ENCODE results near the gene RABGEF1.
A peak's percentile ranks its signal among the peaks of the same experiment; 100 is the strongest.
"Not testable (repeated sequence)": the region's sequence is repeated elsewhere in the genome, so short reads cannot be mapped to it uniquely, and the experiment has no call there.

The RABGEF1 gene

DNA sequence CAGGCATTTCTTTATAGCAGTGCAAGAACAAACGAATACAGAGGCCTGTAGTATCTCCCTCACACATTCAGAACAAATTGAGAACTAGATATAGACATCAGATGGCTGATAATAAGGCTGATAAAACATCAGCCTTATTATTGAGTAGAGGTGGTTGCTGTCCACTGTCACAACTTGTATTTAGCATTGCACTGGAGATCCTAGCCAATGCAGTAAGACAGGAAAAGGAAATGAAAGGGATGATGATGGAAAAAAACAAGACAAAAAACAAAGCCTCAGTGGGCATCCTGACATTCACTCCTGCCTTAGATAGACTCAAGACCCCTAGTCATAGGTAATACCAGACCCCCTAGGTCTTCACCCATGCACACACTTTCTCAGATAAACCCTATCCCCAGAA is 4.7 kb upstream of the RABGEF1 start:
- no peak for DNase-seq (ENCODE audit: low read depth)

DNA sequence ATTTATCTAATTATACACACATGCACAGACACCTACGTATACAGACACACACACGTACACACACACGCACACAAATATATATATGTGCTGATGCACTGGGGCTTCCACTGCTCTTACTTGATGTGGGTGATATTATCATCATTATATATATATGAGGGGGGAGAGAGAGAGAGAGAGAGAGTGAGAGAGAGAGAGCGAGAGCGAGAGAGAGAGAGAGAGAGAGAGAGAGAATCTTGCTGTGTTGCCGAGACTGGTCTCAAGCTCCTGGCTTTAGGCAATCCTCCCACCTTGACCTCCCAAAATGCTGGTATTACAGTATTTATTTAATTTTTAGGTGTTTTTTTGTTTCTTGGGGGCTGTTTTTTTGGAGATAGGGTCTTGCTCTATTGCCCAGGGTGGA is 3.6 kb upstream of the RABGEF1 start:
- no peak for DNase-seq (ENCODE audit: low read depth)

DNA sequence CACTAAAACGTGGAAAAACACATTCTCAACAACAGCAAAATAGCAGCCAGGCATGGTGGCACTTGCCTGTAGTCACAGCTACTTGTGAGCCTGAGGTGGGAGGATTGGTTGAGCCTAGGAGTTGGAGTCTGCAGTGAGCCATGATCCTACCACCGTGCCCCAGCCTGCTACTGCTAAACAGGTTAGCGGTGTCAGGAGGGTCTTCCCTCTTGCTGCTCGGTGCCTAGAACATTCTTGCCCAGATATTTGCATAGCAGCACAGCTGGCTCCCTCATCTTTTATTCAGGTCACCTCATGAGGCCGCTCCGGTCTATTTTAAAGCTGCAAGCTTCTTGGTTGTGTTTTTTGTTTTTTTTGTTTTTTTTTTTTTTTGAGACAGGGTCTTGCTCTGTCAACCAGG is 2.9 kb upstream of the RABGEF1 start:
- DNase-seq (ENCODE audit: low read depth): no peak

DNA sequence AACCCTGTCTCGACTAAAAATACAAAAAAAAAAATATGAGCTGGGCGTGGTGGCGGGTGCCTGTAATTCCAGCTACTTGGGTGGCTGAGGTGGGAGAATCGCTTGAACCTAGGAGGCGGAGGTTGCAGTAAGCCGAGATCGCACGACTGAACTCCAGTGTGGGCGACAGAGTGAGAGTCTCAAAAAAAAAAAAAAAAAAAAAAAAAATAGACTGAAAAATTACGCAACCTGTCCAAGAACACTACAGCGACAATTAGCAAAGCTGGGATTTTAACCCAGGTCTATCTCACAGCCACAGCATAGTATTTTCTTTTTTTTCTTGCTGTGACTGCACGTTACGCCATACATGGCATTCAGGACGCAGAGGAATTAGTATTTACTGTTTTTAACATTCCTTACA is 1.1 kb upstream of the RABGEF1 start:
- no peak for DNase-seq (ENCODE audit: low read depth)

DNA sequence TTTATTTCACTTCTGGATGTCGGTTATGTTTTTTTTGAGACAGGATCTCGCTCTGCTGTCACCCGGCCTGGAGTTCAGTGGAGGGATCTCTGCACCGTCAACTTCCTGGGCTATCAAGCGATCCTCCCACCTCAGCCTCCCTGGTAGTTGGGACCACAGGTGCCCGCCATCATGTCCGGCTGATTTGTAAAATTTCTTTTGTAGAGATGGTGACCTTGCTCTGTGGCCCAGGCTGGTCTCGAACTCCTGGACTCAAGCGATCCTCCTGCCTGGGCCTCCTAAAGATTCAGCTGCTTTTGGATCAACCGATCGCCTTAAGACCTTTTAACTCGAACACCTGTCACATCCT is 606 bp upstream of the RABGEF1 start:
- no peak for DNase-seq (ENCODE audit: low read depth)

DNA sequence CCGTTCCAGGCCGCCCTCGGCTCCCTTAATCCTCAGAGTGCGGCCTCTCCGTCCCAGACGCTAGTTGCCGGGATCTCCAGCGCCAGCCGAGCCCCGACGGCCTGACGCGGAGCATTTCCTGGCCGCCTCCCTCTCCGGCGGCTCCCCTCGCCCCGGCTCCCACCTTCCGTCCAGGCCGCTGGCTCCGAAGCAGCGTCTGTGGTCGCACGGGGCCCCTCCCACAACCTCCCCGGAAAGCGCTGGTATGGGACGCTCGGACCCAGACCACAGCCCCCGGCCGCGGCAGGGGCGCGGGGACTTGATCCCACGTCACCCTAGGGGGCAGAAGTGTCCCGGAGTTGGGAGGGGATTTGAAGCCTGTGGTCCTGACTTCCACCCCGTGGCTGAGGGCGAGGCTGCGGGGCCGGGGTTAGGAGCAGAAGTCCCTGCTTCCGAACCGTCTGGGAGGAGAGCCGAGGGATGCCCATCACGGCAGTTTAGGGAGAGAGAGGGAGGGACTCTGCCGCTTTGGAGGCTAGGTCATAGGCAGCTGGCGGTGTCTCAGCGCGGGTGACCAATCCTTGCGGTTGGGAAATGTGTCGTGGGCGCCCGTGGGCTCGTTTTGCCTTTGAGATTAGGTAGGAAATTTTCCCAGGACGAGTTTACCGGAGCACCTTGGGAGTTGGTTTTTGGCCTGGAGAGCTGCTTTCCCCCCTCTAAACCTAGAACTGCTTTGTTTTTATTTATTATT is 612 bp downstream of the RABGEF1 start:
- DNase-seq (ENCODE audit: low read depth): peak; percentile 33

DNA sequence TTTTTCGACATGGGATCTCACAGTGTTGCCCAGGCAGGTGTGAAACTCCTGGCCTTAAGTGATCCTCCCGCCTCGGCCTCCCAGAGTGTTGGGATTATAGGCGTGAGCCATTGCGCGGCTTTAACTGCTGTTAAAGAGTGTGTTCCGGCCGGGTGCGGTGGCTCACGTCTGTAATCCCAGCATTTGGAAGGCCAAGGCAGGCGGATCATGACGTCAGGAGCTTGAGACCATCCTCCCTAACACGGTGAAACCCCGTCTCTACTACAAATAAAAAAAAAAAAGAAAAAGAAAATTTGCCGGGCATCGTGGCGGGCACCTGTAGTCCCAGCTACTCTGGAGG is 1.1 kb downstream of the RABGEF1 start:
- DNase-seq (ENCODE audit: low read depth): no peak

DNA sequence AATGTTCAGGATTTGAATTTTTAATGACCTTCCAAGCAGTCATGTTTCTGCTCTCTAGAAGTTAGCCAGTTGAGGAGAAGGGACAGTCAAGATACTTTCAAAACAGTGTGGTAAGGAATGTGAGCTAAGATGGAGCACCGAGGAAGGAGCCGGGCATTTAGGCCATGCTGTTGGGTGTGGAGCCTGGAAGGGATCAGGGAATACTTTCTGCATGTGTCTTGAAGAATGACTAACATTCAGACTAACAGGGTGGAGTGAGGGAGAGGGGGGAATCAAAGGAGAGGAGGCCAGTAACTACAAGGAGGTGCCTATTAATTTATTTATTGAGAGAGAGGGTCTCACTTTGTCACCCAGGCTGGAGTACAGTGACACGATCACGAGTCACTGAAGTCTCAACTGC is 1.8 kb downstream of the RABGEF1 start:
- DNase-seq (ENCODE audit: low read depth): not testable (repeated sequence)

DNA sequence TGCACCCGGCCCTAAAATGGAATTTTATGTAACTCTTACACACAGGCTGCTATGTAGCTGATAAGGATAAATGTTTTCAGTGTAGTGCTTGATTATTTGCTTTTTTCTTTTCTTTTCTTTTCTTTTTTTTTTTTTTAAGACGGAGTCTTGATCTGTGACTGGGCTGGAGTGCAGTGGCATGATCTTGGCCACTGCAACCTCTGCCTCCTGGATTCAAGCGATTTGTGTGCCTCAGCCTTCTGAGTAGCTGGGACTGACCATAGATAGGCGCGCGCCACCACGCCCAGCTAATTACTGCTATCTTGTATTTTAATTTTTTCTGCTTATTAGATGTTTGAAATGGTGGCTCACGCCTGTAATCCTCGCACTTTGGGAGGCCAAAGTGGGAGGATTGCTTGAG is 3.4 kb downstream of the RABGEF1 start:
- DNase-seq (ENCODE audit: low read depth): no peak

DNA sequence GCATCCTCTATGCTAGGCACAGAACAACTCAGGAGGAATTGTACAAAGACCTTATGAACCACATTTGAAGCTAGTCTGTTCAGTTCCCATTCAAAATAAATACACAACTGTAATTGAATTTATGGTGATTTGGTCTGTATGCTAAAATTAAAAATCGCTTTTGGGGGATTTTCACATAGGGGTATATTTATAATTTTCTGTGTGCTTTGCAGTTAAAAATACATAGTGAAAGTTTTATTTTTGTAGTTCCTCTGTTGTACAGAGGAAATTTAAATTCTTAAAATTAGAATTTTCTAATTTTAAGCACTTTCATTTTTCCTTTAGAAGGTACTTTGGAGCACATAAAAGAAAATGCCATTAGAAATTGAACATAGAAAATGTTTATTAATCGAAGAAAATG is 6.9 kb downstream of the RABGEF1 start:
- no peak for DNase-seq (ENCODE audit: low read depth)

DNA sequence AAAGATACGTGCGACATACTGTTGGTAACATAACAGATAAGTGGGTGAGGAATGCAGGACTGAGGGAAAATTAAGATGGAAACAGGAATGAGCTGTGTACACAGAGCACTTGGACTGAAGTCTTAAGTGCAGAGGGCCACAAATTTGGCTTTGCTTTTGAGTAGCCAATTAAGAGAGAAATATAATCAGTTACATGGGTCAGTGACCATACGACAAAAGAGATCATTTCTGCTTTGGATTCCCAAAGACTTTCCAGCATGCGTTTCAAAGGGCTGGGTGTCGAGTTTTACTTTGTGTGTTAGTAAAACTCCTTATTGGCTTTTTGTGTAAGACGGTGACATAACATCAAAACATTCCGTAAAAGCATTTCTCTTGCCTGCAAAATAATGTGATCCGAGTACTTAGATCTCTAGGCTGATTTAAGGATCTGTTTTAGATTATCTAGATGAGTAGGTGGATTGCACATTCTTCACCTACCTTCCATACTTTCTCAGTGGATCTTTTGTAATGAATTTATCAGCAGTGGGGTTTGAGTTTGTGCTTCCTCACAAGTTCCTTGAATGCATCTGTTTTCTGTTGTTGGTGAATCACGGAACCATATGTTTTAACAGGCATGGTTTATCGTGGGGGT is 7.5 kb downstream of the RABGEF1 start:
- no peak for DNase-seq (ENCODE audit: low read depth)

DNA sequence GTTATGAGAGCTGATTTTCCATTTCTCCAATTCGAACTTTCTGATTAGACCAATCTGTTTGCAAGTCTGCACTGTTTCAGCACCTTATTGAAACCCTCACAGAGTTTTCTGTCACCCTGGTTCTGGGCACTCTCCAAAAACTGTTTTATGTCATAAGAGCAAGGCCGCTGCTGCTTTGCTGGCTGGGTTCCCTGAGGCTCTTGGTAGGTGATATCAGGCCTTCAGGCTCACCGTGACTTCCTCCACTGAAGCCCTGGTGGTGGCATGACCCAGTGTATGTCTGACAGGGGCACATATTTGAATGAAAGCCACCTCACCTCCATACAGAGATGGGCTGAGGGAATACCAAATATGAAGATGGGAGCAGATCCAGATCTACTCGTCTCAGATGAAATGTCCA is 8.3 kb downstream of the RABGEF1 start:
- DNase-seq (ENCODE audit: low read depth): no peak

DNA sequence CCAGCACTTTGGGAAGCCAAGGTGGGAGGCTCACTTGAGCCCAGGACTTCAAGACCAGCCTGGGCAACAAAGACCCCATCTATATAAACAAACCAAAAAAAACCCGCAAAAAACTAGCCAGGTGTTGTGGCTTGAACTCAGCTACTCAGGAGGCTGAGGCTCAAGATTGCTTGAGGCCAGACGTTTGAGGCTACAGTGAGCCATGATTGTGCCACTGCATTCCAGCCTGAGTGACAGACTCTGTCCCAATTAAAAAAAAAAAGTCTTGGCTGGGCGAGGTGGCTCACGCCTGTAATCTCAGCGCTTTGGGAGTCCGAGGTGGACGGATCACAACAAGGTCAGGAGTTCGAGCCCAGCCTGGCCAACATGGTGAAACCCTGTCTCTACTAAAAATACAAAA is 11.4 kb downstream of the RABGEF1 start:
- no peak for DNase-seq (ENCODE audit: low read depth)

DNA sequence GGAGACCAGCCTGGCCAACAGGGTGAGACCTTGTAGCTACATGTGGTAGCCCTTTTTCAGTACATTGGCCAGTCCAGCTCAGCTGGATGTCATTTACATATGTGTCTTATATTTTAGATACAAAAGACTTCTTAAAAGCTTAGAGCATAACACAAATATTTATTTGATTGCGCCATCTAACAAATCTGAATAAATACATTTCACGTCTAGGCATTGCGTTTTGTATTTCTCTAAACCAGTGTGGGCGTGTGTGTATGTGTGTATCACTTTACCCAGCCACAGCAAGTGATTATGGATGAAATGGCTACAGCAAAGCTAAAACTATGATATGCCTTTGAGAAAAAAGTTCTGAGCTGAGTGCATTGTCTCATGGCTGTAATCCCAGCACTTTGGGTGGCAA is 14.0 kb downstream of the RABGEF1 start:
- DNase-seq (ENCODE audit: low read depth): no peak

DNA sequence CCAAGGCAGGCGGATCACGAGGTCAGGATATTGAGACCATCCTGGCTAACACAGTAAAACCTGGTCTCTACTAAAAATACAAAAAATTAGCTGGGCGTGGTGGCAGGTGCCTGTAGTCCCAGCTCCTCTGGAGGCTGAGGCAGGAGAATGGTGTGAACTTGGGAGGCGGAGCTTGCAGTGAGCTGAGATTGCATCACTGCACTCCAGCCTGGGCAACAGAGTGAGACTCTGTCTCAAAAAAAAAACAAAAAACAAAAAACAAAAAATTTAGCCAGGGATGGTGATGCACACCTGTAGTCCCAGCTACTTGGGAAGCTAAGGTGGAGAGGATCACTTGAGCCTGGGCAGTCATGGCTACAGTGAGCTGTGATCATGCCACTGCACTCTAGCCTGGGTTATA is 14.5 kb downstream of the RABGEF1 start:
- not testable (repeated sequence) for DNase-seq (ENCODE audit: low read depth)

DNA sequence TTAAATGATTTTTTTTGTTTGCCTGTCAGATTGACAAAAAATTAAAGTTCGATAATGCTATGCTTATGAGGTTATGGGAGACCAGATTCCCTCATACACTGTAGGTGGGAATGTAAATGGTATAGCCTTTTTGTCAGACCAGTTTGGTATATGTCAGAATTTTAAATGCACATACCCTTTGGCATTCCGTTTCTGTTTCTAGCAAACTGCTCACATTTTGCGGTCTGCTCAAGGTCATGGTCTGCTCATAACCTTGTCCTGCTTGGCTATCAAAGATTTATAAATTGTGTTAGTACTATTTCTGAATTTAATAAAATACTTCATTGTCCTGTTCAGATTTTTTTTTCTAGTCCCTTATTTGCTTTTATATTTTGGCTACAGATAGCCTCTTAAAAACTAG is 15.7 kb downstream of the RABGEF1 start:
- DNase-seq (ENCODE audit: low read depth): not testable (repeated sequence)

DNA sequence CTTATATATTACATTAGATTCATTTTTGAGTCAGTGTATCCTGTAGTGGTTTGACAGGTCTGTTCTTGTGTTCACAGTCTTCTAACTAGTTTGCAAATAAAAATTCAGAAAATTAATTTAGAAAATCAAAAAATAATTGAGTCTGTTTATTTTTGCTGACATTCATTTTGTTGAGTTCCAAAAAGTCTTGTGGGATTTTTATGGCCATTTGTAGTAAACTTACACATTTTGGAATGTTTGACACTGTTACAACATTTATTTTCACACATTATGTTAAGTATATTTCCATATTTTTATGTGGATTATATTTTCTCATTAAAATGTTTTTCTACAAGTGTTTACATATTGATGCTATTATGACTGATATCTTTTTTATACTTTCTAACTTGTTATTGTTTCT is 16.4 kb downstream of the RABGEF1 start:
- DNase-seq (ENCODE audit: low read depth): no peak

DNA sequence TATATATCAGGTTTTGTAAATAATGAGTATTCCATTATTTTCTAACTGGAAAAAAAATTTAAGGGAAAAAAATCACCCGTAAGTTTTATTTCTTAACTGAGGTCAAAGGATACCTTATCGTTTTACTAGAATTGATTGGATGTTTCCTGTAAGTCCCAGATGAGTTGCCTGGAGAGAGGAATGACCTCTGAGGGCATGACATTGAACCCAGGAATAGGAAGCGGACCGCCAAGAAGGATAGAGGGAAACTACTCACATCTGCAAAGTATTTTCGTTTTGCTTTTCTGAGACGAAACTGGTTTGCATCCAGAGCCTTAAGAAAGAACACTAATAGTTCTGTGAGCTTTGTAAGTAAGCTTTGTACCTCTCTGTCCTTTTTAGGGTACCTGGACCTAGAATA is 17.4 kb downstream of the RABGEF1 start:
- DNase-seq (ENCODE audit: low read depth): no peak

DNA sequence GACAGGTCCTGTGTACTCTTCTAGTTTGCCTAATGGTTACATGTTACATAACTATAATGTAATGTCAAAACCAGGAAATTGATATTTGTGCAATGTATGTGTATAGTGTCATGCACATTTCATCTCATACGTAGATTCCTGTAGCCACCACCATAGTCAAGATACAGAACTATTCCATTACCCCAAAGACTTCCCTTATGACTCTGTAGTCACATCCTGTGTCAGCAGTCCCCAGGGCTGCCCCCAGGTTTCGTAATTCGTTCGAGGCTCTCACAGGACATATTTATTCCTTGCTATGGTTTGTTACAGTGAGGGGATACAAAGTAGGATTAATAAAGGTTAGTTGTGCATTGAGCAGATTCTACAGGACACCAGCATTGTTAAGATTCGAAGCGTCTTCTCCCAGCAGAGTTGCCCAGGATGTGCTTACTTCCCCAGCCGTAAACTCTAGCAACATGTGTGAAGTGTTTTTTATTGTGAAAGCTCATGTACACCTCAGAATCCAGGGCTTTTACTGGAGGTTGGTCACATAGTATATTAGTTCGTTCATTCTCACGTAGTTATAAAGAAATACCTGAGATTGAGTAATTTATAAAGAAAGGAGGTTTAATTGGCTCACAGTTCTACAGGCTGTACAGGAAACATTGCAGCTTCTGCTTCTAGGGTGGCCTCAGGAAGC is 18.6 kb downstream of the RABGEF1 start:
- DNase-seq (ENCODE audit: low read depth): no peak

DNA sequence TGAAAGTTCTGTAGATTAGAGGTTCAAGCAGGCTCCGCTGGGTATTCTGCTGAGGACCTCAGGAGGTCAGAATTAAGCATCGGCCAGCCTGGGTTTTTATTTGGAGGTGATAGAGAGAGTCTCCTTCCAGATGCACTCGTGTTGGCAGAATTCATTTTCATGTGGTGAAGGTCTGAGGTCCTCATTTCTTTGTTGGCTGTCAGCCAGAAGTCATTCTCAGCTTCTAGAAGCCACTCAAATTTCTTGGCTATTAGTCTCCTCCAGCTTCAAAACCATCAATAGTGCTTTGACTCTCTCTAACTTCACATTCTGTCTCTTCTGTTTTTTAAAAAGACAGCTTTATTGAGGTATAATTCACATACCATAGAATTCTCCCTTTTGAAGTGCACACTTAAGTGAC is 22.6 kb downstream of the RABGEF1 start:
- DNase-seq (ENCODE audit: low read depth): not testable (repeated sequence)

DNA sequence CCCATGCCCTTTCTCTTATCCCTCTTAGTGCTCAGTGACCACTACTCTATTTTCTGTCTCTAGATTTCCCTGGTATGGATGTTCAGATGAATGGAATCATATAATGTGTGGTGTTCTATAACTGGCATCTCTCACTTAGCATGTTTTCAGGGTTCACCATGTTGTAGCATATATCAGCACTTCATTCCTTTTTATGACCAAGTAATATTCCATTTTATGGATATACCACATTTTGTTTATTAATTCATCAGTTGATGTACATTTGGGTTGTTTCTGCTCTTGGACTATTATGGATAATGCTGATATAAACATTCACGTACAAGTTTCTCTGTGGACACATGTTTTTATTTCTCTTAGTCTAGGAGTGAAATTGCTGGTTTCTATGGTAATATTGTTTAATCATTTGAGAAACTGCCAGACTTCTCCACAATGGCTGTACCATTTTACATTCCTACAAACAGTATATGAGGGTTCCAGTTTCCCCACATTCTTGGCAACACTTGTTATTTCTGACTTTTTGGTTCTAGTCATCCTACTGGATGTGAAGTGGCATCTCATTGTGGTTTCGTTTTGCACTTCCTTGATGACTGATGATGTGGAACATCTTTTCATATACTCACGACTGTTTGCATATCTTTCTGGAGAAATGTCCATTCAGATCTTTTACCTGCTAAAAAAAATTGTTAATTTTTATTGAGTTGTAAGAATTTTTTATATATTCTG is 23.3 kb downstream of the RABGEF1 start:
- DNase-seq (ENCODE audit: low read depth): not testable (repeated sequence)

DNA sequence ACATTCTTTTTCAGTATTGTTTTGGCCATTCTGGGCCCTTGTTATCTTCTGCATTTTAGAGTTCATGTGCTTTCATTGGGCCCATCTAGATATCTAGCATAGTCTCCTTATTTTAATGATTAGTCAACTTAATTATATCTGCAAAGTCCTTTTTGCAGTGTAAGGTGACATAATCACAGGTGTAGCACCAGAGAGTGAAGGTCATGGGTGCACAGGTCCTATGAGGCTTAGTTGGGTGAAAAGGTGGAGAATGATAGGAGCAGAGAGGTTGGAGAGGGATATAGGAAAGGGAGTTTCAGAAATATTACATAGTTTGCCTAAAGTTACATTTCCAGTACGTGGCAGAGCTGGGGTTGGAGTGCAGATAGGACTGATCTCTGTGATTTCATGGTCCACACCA is 24.4 kb downstream of the RABGEF1 start:
- not testable (repeated sequence) for DNase-seq (ENCODE audit: low read depth)

Data from stimulated activated CD8-positive, alpha-beta memory T cell treated with anti-CD3 and anti-CD28 coated beads, Interleukin-4, amount 100 ng/mL, for 24 hours (primary cell).